K562 (cell line): ENCODE results near the gene POR. TPM values are rescaled to one million over a fixed set of nuclear protein-coding genes. Genes with fewer than 3 reads are reported as not detected.
A peak's percentile ranks its signal among the peaks of the same experiment; 100 is the strongest.

Source experiments
- BCOR ChIP-seq: fragments of 450-650 bp; IDR thresholded peaks from 2 replicates; pipeline ENCODE4 v1.6.1; 2016
- CAMTA2 ChIP-seq: fragments of 250-450 bp; sonication (Bioruptor Pico); conservative IDR thresholded peaks from 2 replicates; pipeline ENCODE4 v1.5.1; 2022
- CEBPG ChIP-seq, 3 experiments: fragments of 200-800 bp in 1 of 3; sonication (Bioruptor generic) in 1 of 3; sonication (generic) in 1 of 3; formaldehyde crosslinking in 1 of 3; IDR thresholded peaks in 2 of 3; conservative IDR thresholded peaks in 1 of 3; 2 replicates each; pipeline versions ENCODE4 v1.6.1 to v1.8.0; 2016 to 2022; ENCODE audit warnings: missing compliant biosample characterization in 2 of 3, missing genetic modification characterization in 2 of 3, mild to moderate bottlenecking in 1 of 3, missing genetic modification reagents in 1 of 3
- DACH1 ChIP-seq: fragments of 450-650 bp; IDR thresholded peaks from 2 replicates; pipeline ENCODE4 v1.6.1; 2018; ENCODE audit not compliant: partially characterized antibody
- DIDO1 ChIP-seq: fragments of 450-650 bp; IDR thresholded peaks from 2 replicates; pipeline ENCODE4 v1.6.1; 2016; ENCODE audit warnings: low read depth, missing biosample characterization, missing genetic modification characterization
- ESRRB ChIP-seq: fragments of 250-450 bp; sonication (Bioruptor Pico); IDR thresholded peaks from 2 replicates; pipeline ENCODE4 v1.5.0; 2020; ENCODE audit warnings: mild to moderate bottlenecking, moderate library complexity, borderline replicate concordance
- FOXJ3 ChIP-seq: sonication (generic); formaldehyde crosslinking; IDR thresholded peaks from 2 replicates; pipeline ENCODE4 v1.4.0; 2020; ENCODE audit warnings: mild to moderate bottlenecking, missing genetic modification reagents
- HNRNPH1 ChIP-seq: fragments of 200-400 bp; formaldehyde crosslinking; optimal IDR thresholded peaks from 2 replicates; pipeline ENCODE3; 2017; ENCODE audit warnings: low read depth, mild to moderate bottlenecking, low read length, moderate library complexity
- MTA3 ChIP-seq: fragments of 450-650 bp; formaldehyde crosslinking; IDR thresholded peaks from 2 replicates; pipeline ENCODE4 v1.6.1; 2017; ENCODE audit warnings: mild to moderate bottlenecking, borderline replicate concordance
- POLR2B ChIP-seq: fragments of 450-650 bp; IDR thresholded peaks from 2 replicates; pipeline ENCODE4 v1.6.1; 2018; ENCODE audit warnings: low read depth; ENCODE audit not compliant: partially characterized antibody
- SREBF1 ChIP-seq: fragments of 150-350 bp; IDR thresholded peaks from 2 replicates; pipeline ENCODE4 v1.6.1; 2014; ENCODE audit warnings: antibody characterized with exemption, low read depth, low read length, borderline replicate concordance
- polyA plus RNA-seq, 8 experiments: library from polyadenylated mRNA; depleted of rRNA in 4 of 8; stranded (reverse) in 5 of 8; unstranded in 3 of 8; fragments of >200 nt; fragmentation: Nextera tagmentation in 2 of 8; fragmentation: Illumina TruSeq in 1 of 8; extraction: Ambion mirVana in 2 of 8; extraction: Trizol in 1 of 8; gene quantifications; 2 replicates each; pipeline versions ENCODE4 v1.2.1 to v1.2.3, GENCODE V29; 2011 to 2014; ENCODE audit warnings: inconsistent platforms in 1 of 8, missing spikeins in 1 of 8
- total RNA-seq, 7 experiments: library from RNA; depleted of rRNA in 6 of 7; stranded (reverse); fragments of >200 nt in 6 of 7; fragmentation: Illumina TruSeq in 2 of 7; extraction: Trizol in 2 of 7; gene quantifications; 2 replicates each; pipeline versions ENCODE4 v1.2.1 to v1.2.3, GENCODE V29; 2011 to 2021; ENCODE audit warnings: low replicate concordance in 1 of 7
- TF ChIP-seq, protein P1 (sequence below): fragments of 200-600 bp; sonication (generic); IDR thresholded peaks from one replicate; pipeline ENCODE4 v1.6.1; 2012; ENCODE audit warnings: mild to moderate bottlenecking, low read depth, low read length, inconsistent platforms
- TF ChIP-seq, protein P2 (sequence below): sonication (generic); formaldehyde crosslinking; IDR thresholded peaks from 2 replicates; pipeline ENCODE4 v1.8.1; 2023; ENCODE audit warnings: mild to moderate bottlenecking, missing genetic modification reagents

POR gene
- total and polyA plus RNA-seq, 9 of the 15 experiments (the other 6 are each of a cell fraction or from before 2014, with no cell fraction given): 4.7 to 142 (median 40.8) TPM

DNA sequence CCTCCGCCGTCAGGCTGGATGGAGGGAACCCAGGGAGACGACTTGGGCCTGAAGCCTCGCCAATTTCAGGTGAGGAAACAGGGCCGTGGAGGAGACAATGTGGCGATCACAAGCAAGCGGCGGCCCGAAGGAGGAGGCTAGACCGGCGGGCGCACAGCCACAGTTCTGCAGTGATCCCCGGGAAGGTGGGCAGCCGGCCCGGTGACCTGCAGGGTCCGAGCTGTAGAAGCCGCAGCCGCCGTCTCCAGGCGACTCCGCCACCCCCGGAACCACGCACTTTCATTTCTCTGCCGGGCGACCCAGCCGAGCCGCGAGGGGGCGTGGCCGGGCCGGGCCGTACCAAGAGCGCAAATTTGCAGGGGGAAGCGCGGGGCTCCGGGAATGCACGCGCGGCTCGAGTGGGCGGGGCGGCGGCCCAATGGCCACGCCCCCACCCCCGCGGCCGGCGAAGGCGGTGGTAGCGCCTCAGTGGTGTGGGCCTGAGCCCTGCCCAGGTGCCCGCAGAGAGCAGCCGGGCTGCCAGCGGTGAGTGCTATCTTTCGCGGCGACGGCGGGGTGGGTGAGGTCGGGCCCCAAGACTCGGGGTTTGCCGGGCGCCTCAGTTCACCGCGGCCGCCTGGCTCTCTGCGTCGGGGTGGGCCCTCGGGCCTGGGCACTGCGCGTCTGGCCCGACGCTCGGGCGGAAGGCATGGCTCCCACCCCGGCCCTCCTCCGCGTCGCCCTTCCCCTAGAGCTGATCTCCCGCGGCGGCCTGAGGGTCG lies at the start of gene POR (continued):
- TF ChIP-seq, protein P1, sequence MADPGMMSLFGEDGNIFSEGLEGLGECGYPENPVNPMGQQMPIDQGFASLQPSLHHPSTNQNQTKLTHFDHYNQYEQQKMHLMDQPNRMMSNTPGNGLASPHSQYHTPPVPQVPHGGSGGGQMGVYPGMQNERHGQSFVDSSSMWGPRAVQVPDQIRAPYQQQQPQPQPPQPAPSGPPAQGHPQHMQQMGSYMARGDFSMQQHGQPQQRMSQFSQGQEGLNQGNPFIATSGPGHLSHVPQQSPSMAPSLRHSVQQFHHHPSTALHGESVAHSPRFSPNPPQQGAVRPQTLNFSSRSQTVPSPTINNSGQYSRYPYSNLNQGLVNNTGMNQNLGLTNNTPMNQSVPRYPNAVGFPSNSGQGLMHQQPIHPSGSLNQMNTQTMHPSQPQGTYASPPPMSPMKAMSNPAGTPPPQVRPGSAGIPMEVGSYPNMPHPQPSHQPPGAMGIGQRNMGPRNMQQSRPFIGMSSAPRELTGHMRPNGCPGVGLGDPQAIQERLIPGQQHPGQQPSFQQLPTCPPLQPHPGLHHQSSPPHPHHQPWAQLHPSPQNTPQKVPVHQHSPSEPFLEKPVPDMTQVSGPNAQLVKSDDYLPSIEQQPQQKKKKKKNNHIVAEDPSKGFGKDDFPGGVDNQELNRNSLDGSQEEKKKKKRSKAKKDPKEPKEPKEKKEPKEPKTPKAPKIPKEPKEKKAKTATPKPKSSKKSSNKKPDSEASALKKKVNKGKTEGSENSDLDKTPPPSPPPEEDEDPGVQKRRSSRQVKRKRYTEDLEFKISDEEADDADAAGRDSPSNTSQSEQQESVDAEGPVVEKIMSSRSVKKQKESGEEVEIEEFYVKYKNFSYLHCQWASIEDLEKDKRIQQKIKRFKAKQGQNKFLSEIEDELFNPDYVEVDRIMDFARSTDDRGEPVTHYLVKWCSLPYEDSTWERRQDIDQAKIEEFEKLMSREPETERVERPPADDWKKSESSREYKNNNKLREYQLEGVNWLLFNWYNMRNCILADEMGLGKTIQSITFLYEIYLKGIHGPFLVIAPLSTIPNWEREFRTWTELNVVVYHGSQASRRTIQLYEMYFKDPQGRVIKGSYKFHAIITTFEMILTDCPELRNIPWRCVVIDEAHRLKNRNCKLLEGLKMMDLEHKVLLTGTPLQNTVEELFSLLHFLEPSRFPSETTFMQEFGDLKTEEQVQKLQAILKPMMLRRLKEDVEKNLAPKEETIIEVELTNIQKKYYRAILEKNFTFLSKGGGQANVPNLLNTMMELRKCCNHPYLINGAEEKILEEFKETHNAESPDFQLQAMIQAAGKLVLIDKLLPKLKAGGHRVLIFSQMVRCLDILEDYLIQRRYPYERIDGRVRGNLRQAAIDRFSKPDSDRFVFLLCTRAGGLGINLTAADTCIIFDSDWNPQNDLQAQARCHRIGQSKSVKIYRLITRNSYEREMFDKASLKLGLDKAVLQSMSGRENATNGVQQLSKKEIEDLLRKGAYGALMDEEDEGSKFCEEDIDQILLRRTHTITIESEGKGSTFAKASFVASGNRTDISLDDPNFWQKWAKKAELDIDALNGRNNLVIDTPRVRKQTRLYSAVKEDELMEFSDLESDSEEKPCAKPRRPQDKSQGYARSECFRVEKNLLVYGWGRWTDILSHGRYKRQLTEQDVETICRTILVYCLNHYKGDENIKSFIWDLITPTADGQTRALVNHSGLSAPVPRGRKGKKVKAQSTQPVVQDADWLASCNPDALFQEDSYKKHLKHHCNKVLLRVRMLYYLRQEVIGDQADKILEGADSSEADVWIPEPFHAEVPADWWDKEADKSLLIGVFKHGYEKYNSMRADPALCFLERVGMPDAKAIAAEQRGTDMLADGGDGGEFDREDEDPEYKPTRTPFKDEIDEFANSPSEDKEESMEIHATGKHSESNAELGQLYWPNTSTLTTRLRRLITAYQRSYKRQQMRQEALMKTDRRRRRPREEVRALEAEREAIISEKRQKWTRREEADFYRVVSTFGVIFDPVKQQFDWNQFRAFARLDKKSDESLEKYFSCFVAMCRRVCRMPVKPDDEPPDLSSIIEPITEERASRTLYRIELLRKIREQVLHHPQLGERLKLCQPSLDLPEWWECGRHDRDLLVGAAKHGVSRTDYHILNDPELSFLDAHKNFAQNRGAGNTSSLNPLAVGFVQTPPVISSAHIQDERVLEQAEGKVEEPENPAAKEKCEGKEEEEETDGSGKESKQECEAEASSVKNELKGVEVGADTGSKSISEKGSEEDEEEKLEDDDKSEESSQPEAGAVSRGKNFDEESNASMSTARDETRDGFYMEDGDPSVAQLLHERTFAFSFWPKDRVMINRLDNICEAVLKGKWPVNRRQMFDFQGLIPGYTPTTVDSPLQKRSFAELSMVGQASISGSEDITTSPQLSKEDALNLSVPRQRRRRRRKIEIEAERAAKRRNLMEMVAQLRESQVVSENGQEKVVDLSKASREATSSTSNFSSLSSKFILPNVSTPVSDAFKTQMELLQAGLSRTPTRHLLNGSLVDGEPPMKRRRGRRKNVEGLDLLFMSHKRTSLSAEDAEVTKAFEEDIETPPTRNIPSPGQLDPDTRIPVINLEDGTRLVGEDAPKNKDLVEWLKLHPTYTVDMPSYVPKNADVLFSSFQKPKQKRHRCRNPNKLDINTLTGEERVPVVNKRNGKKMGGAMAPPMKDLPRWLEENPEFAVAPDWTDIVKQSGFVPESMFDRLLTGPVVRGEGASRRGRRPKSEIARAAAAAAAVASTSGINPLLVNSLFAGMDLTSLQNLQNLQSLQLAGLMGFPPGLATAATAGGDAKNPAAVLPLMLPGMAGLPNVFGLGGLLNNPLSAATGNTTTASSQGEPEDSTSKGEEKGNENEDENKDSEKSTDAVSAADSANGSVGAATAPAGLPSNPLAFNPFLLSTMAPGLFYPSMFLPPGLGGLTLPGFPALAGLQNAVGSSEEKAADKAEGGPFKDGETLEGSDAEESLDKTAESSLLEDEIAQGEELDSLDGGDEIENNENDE: no peak
- TF ChIP-seq HNRNPH1 (no peak), ESRRB (no peak), CEBPG (CRISPR knock-in tag; IDR thresholded peaks at IDR 0.05) (no peak), CEBPG (tag; conservative IDR thresholded peaks at IDR 0.05 in 1 of 2, IDR thresholded peaks at IDR 0.05 in 1 of 2) (no peak), BCOR (no peak; the same call in 1 of the 2 replicates), FOXJ3 (CRISPR knock-in tag) (no peak), POLR2B (peak; percentile 90), SREBF1 (peak; percentile 98), DIDO1 (tag) (no peak), CAMTA2 (CRISPR knock-in tag) (no peak), MTA3 (peak; percentile 96), DACH1 (peak; percentile 32)
- TF ChIP-seq, protein P2, sequence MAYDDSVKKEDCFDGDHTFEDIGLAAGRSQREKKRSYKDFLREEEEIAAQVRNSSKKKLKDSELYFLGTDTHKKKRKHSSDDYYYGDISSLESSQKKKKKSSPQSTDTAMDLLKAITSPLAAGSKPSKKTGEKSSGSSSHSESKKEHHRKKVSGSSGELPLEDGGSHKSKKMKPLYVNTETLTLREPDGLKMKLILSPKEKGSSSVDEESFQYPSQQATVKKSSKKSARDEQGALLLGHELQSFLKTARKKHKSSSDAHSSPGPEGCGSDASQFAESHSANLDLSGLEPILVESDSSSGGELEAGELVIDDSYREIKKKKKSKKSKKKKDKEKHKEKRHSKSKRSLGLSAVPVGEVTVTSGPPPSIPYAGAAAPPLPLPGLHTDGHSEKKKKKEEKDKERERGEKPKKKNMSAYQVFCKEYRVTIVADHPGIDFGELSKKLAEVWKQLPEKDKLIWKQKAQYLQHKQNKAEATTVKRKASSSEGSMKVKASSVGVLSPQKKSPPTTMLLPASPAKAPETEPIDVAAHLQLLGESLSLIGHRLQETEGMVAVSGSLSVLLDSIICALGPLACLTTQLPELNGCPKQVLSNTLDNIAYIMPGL (CRISPR knock-in tag): peak; percentile 89; the same call in 1 of the 2 replicates
